Measurements from ENCODE around the gene TRDN.

The TRDN gene

DNA sequence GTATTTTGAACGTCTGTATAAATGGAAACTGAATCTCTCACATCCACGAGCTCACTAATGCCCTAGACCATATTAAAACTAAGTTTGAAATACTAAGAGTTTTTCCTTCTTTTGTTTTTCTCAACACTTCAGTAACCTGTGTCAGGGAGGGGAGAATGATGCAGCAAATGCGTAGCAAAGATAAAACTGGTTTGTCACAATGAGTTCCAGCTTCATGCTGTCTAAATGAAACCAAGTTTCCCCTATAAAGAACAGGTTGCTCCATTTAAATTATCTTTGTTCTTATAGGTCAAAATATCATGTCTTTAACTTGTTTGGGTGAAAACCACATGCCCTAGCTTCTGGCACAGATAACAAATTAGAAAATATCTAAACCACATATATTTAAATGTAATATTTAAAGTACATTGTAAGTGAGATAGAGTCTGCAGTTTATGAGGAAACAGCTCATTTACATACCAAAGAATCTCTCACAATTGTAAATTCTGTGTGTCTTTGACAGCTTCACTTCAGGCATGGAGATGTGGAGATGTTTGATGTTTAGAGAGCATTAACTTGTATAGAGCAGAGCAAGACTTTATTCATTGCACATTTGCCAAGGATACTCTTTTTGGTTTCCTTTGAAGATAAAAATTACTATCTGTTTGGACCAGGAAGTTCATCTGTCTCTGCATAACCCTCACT, 7.3 kb downstream of the TRDN start:
- H3K27ac ChIP-seq (ENCODE audit: low read length) = no peak overlapping the region
- H3K36me3 ChIP-seq (ENCODE audit: insufficient read depth, low read depth, low read length) = no peaks in the 10 kb centered on the region
- H3K9ac ChIP-seq (ENCODE audit: low read depth, low read length) = no peak overlapping the region
- no peaks in the 10 kb centered on the region for H3K27me3 ChIP-seq (ENCODE audit: insufficient read depth, low read length)
- H3K4me1 ChIP-seq (ENCODE audit: insufficient read depth, low read length) = peaks cover 14% of the 10 kb centered on the region
- H3K9me3 ChIP-seq (ENCODE audit: insufficient read depth, low read depth, low read length) = no peaks in the 10 kb centered on the region
- H3K4me3 ChIP-seq (ENCODE audit: low read length) = no peak overlapping the region

DNA sequence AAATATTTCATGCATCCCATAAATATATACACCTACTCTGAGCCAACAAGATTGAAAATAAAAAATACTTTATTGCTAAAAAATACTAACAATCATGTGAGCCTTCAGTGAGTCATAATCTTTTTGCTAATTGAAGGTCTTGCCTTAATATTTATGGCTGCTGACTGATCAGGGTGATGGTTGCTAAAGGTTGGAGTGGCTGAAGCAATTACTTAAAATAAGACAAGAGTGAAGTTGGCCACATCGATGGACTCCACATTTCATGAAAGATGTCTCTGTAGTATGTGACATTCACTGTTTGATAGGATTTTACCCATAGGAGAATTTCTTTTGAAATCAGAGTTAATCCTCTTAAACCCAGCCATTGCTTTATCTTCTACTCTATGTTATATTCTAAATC, 11.1 kb downstream of the TRDN start:
- Histone ChIP-seq H3K27ac (ENCODE audit: low read length) (no peak overlapping the region), H3K4me1 (ENCODE audit: insufficient read depth, low read length) (peaks cover 14% of the 10 kb centered on the region), H3K36me3 (ENCODE audit: insufficient read depth, low read depth, low read length) (no peaks in the 10 kb centered on the region), H3K27me3 (ENCODE audit: insufficient read depth, low read length) (no peaks in the 10 kb centered on the region), H3K4me3 (ENCODE audit: low read length) (no peak overlapping the region), H3K9me3 (ENCODE audit: insufficient read depth, low read depth, low read length) (no peaks in the 10 kb centered on the region), H3K9ac (ENCODE audit: low read depth, low read length) (no peak overlapping the region)

DNA sequence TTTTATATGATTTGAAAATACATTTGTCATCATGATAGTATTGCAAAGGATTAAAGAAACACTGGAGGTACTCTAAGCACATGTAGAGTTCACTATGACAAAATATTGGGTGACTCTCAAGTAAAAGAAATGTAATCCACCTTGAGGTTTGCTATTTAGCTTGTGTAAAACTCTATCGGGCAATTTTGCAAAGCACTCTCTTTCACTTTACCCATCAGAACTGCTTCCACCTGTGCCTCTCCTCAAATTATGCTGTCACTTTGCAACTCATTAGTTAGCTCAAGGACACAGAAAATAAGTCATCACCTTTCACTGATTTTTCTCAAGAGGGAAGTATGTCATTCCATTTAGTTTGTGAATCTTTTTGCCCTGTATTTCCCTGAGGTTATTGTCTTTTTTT, 14.0 kb downstream of the TRDN start:
- no peak overlapping the region for H3K4me3 ChIP-seq (ENCODE audit: low read length)
- no peaks in the 10 kb centered on the region for H3K9me3 ChIP-seq (ENCODE audit: insufficient read depth, low read depth, low read length)
- H3K27ac ChIP-seq (ENCODE audit: low read length) = no peak overlapping the region
- no peak overlapping the region for H3K9ac ChIP-seq (ENCODE audit: low read depth, low read length)
- H3K4me1 ChIP-seq (ENCODE audit: insufficient read depth, low read length) = no peaks in the 10 kb centered on the region
- H3K36me3 ChIP-seq (ENCODE audit: insufficient read depth, low read depth, low read length) = no peaks in the 10 kb centered on the region
- H3K27me3 ChIP-seq (ENCODE audit: insufficient read depth, low read length) = no peaks in the 10 kb centered on the region

DNA sequence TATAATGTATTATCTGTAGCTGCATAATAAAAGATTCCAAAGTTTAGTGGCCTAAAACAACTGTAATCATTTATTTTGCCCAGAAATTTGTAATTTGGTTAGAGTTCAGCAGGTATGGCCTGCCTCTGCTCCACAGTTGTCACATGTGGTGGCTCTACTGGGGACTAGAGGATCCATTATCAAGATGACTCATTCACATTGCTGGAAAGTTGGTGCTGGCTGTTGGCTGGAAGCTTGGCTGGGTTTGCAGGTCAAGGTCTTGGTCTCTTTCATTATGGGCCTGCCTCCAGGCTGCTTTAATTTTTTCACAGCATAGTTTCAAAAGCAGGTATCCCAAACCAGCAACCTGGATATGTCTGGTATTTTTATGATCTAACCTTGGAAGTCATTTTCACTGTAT, 17.6 kb downstream of the TRDN start:
- Histone ChIP-seq H3K4me3 (ENCODE audit: low read length) (no peak overlapping the region), H3K36me3 (ENCODE audit: insufficient read depth, low read depth, low read length) (no peaks in the 10 kb centered on the region), H3K9ac (ENCODE audit: low read depth, low read length) (no peak overlapping the region), H3K27ac (ENCODE audit: low read length) (no peak overlapping the region), H3K9me3 (ENCODE audit: insufficient read depth, low read depth, low read length) (no peaks in the 10 kb centered on the region), H3K27me3 (ENCODE audit: insufficient read depth, low read length) (no peaks in the 10 kb centered on the region), H3K4me1 (ENCODE audit: insufficient read depth, low read length) (no peaks in the 10 kb centered on the region)

DNA sequence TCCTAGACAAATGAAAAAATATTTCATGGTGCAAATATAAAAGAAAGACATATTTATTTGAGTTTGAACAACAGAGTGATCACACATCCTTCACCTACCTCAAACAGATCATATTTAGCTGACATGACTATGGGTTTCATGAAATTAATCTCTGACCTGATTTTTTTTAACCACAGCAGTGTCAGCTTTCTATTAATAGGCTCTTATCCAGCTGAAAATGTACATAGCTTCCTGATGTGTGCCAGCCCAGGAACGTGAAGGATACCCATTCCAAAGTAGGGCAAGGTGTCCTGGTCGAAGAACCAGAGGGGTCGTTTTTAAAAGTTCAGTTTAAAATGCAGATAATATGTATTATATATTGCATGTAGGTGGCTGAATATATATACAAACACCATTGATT, 19.8 kb downstream of the TRDN start:
- H3K9ac ChIP-seq (ENCODE audit: low read depth, low read length) = no peak overlapping the region
- no peak overlapping the region for H3K4me3 ChIP-seq (ENCODE audit: low read length)
- no peaks in the 10 kb centered on the region for H3K36me3 ChIP-seq (ENCODE audit: insufficient read depth, low read depth, low read length)
- H3K4me1 ChIP-seq (ENCODE audit: insufficient read depth, low read length) = no peaks in the 10 kb centered on the region
- H3K27ac ChIP-seq (ENCODE audit: low read length) = no peak overlapping the region
- no peaks in the 10 kb centered on the region for H3K27me3 ChIP-seq (ENCODE audit: insufficient read depth, low read length)
- H3K9me3 ChIP-seq (ENCODE audit: insufficient read depth, low read depth, low read length) = no peaks in the 10 kb centered on the region

DNA sequence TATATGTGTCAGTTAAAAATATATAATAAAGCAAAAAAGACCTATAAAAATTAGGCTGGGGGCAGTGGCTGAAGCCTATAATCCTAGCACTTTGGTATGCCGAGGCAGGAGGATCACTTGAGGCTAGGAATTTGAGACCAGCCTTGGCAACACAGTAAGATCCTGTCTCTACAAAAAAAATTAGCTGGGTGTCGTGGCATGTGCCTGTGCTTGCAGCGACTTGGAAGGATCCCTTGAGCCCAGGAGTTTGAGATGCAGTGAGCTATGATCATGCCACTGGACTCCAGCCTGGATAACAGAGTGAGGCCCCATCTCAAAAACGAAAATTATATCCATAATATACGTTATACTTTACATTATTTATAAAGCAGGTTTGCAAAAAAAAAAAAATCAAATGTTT, 20.7 kb downstream of the TRDN start:
- Histone ChIP-seq H3K9me3 (ENCODE audit: insufficient read depth, low read depth, low read length) (no peaks in the 10 kb centered on the region), H3K4me1 (ENCODE audit: insufficient read depth, low read length) (no peaks in the 10 kb centered on the region), H3K4me3 (ENCODE audit: low read length) (no peak overlapping the region), H3K36me3 (ENCODE audit: insufficient read depth, low read depth, low read length) (no peaks in the 10 kb centered on the region), H3K9ac (ENCODE audit: low read depth, low read length) (no peak overlapping the region), H3K27ac (ENCODE audit: low read length) (no peak overlapping the region), H3K27me3 (ENCODE audit: insufficient read depth, low read length) (no peaks in the 10 kb centered on the region)

DNA sequence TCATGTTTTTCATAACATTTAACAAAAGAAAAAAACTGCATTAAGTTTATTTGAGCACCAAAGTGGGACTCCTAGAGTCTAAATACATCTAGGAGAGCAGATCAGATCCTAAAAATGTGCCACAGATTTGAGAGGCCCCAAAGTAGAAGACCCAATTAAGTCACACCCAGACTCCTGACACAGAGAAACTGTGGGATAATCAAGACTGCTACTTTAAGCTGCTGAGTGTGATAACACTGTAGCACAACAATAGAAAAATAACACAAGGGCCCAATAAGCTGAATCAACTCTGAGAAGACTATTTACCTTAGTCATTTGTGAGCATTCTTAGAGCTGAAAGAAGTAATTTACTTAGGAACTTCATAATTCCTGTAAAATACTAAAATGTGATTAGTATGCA, 26.0 kb downstream of the TRDN start:
- Histone ChIP-seq H3K27ac (ENCODE audit: low read length) (no peak overlapping the region), H3K27me3 (ENCODE audit: insufficient read depth, low read length) (no peaks in the 10 kb centered on the region), H3K9ac (ENCODE audit: low read depth, low read length) (no peak overlapping the region), H3K4me1 (ENCODE audit: insufficient read depth, low read length) (no peaks in the 10 kb centered on the region), H3K4me3 (ENCODE audit: low read length) (no peak overlapping the region), H3K36me3 (ENCODE audit: insufficient read depth, low read depth, low read length) (no peaks in the 10 kb centered on the region), H3K9me3 (ENCODE audit: insufficient read depth, low read depth, low read length) (no peaks in the 10 kb centered on the region)

DNA sequence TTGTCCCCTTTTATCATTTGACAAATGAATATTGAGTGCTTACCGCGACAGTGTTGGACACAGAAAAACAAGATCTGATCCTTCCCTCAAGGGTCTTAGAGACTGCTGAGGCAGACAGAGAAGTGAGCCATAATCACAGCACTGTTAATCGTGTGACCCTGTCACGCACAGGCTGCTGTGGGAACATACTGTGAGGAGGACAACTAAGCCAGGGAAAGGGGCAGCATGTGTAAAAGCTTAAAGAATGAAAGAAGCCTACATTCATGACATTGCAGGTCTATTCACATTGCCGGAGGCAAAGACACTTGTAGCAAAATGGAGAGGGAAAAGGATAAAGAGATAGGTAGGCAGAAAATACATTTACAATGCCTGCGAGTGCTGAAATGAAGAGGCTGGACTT, 32.7 kb downstream of the TRDN start:
- H3K9ac ChIP-seq (ENCODE audit: low read depth, low read length) = no peak overlapping the region
- no peak overlapping the region for H3K27ac ChIP-seq (ENCODE audit: low read length)
- no peaks in the 10 kb centered on the region for H3K36me3 ChIP-seq (ENCODE audit: insufficient read depth, low read depth, low read length)
- H3K4me1 ChIP-seq (ENCODE audit: insufficient read depth, low read length) = no peaks in the 10 kb centered on the region
- no peaks in the 10 kb centered on the region for H3K27me3 ChIP-seq (ENCODE audit: insufficient read depth, low read length)
- H3K4me3 ChIP-seq (ENCODE audit: low read length) = no peak overlapping the region
- H3K9me3 ChIP-seq (ENCODE audit: insufficient read depth, low read depth, low read length) = no peaks in the 10 kb centered on the region

DNA sequence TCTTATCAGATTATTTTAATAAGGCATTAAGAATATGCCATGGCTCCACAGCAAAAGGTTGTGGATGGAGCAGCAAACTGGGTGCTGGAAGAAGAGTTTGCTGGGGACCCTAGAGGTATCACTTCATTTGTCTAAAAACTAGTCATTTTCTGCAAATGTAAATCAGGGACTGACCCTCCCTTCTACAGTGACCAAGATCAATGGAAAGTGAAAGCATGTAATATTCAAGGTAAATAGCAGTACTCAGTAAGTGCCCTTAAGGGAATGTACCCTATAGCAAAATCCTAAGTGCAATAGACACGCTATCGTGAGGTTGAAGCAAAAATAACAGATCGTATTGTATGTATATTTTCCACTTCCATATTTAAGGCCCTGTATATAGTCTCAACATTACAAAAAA, 38.7 kb downstream of the TRDN start:
- no peak overlapping the region for H3K9ac ChIP-seq (ENCODE audit: low read depth, low read length)
- H3K27ac ChIP-seq (ENCODE audit: low read length) = no peak overlapping the region
- no peaks in the 10 kb centered on the region for H3K27me3 ChIP-seq (ENCODE audit: insufficient read depth, low read length)
- H3K36me3 ChIP-seq (ENCODE audit: insufficient read depth, low read depth, low read length) = no peaks in the 10 kb centered on the region
- H3K9me3 ChIP-seq (ENCODE audit: insufficient read depth, low read depth, low read length) = no peaks in the 10 kb centered on the region
- H3K4me1 ChIP-seq (ENCODE audit: insufficient read depth, low read length) = no peaks in the 10 kb centered on the region
- H3K4me3 ChIP-seq (ENCODE audit: low read length) = no peak overlapping the region

DNA sequence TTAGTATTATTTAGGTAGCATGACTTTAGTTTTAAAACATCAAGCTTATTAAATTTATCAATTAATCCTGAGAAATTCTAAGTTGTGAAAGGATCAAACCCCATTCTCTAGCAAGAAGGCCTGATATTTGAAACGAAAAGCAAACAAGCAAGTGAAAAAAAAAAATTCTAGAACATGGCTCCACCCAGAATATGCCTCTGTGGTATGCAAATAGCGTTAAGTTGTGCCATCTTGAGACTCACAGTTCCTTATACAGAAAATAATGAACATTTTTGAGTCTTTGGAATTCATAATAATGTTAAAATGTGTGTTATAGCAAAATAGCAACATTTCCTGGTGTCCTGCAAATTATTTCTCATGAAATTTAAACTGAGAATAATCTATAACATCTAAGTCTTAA, 42.0 kb downstream of the TRDN start:
- Histone ChIP-seq H3K4me1 (ENCODE audit: insufficient read depth, low read length) (no peaks in the 10 kb centered on the region), H3K9ac (ENCODE audit: low read depth, low read length) (no peak overlapping the region), H3K27ac (ENCODE audit: low read length) (no peak overlapping the region), H3K36me3 (ENCODE audit: insufficient read depth, low read depth, low read length) (no peaks in the 10 kb centered on the region), H3K9me3 (ENCODE audit: insufficient read depth, low read depth, low read length) (no peaks in the 10 kb centered on the region; the same call in 1 of the 2 replicates), H3K27me3 (ENCODE audit: insufficient read depth, low read length) (no peaks in the 10 kb centered on the region), H3K4me3 (ENCODE audit: low read length) (no peak overlapping the region)

DNA sequence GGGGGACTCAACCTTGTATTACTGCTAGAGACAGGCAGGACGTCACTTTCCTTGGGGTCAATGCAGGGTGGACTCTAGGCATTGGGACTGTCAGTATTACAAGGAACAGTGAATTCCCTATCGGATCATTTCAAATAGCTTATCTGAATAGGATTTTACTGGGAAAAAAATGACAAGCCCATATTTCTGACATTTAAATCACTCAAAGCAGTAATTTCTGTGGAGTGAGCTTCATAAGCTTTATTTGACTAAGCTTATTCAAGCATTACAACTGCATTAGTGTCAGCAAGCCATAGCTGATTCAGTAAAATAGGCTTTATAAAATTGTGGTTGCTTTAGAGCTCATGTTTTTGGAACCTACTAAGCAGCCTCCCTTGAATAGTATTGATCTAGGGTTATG, 44.3 kb downstream of the TRDN start:
- H3K4me3 ChIP-seq (ENCODE audit: low read length) = no peak overlapping the region

DNA sequence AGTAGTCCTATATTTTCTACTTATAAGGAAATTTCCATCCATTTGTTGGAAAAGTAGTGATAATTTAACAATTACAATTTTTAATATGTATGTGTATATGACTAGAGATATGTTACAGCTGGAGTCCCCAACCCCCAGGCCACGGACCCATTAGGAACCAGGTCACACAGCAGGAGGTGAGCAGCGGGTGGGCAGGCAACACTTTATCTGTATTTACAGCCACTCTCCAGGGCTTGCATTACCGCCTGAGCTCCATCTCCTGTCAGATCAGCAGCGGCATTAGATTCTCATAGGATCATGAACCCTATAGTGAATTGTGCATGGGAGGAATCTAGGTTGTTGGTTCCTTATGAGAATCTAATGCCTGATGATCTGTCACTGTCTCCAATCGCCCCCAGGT, 46.8 kb downstream of the TRDN start:
- Histone ChIP-seq H3K9me3 (ENCODE audit: insufficient read depth, low read depth, low read length) (no peaks in the 10 kb centered on the region; the same call in 1 of the 2 replicates), H3K36me3 (ENCODE audit: insufficient read depth, low read depth, low read length) (no peaks in the 10 kb centered on the region), H3K4me3 (ENCODE audit: low read length) (no peak overlapping the region), H3K4me1 (ENCODE audit: insufficient read depth, low read length) (peaks cover 18% of the 10 kb centered on the region), H3K27me3 (ENCODE audit: insufficient read depth, low read length) (no peaks in the 10 kb centered on the region), H3K27ac (ENCODE audit: low read length) (no peak overlapping the region), H3K9ac (ENCODE audit: low read depth, low read length) (no peak overlapping the region)

More for the DNA sequence above, 44.3 kb downstream of the TRDN start:
- H3K9ac ChIP-seq (ENCODE audit: low read depth, low read length) = no peak overlapping the region
- H3K27me3 ChIP-seq (ENCODE audit: insufficient read depth, low read length) = no peaks in the 10 kb centered on the region
- H3K27ac ChIP-seq (ENCODE audit: low read length) = no peak overlapping the region
- H3K36me3 ChIP-seq (ENCODE audit: insufficient read depth, low read depth, low read length) = no peaks in the 10 kb centered on the region
- peaks cover 18% of the 10 kb centered on the region for H3K4me1 ChIP-seq (ENCODE audit: insufficient read depth, low read length)
- no peaks in the 10 kb centered on the region; the same call in 1 of the 2 replicates for H3K9me3 ChIP-seq (ENCODE audit: insufficient read depth, low read depth, low read length)

All from iPS-20b (cell line).